ENCODE measurements around the gene SYT9. TPM values are rescaled to one million over a fixed set of nuclear protein-coding genes. Genes with fewer than 3 reads are reported as not detected.

The SYT9 gene
- total RNA-seq, 4 donors from 2014 or later, result 0.13 to 0.47 (median 0.15) TPM; not detected in 1

- TF ChIP-seq EP300 (IDR thresholded peaks at IDR 0.05), result no peak
- ATAC-seq, result no peak
- Histone ChIP-seq H3K4me3 (no peak overlapping the region), H3K4me1 (no peaks in the 10 kb centered on the region), H3K27me3 (no peaks in the 10 kb centered on the region), H3K36me3 (no peaks in the 10 kb centered on the region), H3K27ac (no peak overlapping the region), H3K9me3 (no peaks in the 10 kb centered on the region)
- 62 to 94% methylated on average over 3 to 5 of the region's 6 CpGs for WGBS, 2 donors (ENCODE audit: low coverage in 1 of 2)
Measured at GRCh38 chr11:7347611-7348431, 96.1 kb downstream of the SYT9 start.

- Histone ChIP-seq H3K9me3 (no peaks in the 10 kb centered on the region), H3K27ac (no peak overlapping the region), H3K36me3 (no peaks in the 10 kb centered on the region), H3K4me3 (no peak overlapping the region), H3K4me1 (no peaks in the 10 kb centered on the region), H3K27me3 (no peaks in the 10 kb centered on the region)
- WGBS, 2 donors (ENCODE audit: low coverage in 1 of 2), result 13 to 36% methylated on average over 6 to 8 of the region's 8 CpGs
- TF ChIP-seq EP300 (IDR thresholded peaks at IDR 0.05), result no peak
- TF ChIP-seq POLR2AphosphoS5 (IDR thresholded peaks at IDR 0.05), result no peak
- no peak for TF ChIP-seq POLR2A (IDR thresholded peaks at IDR 0.05)
- TF ChIP-seq CTCF (IDR thresholded peaks at IDR 0.05), result no peak
- ATAC-seq, result no peak
Measured at GRCh38 chr11:7348432-7349304, 97.0 kb downstream of the SYT9 start.

GRCh38 chr11:7351228-7351627, 99.5 kb downstream of the SYT9 start:
- no peak for ATAC-seq
- Histone ChIP-seq H3K4me3 (no peak overlapping the region), H3K4me1 (no peaks in the 10 kb centered on the region), H3K27me3 (no peaks in the 10 kb centered on the region), H3K9me3 (no peaks in the 10 kb centered on the region), H3K27ac (no peak overlapping the region), H3K36me3 (no peaks in the 10 kb centered on the region)
- TF ChIP-seq POLR2A (IDR thresholded peaks at IDR 0.05) (no peak), CTCF (IDR thresholded peaks at IDR 0.05) (no peak), EP300 (IDR thresholded peaks at IDR 0.05) (no peak), POLR2AphosphoS5 (IDR thresholded peaks at IDR 0.05) (no peak)
- WGBS, 2 donors (ENCODE audit: low coverage in 1 of 2), result 59 to 74% methylated on average over 3 of the region's 5 CpGs

- no peaks in the 10 kb centered on the region for H3K27me3 ChIP-seq
- no peak for TF ChIP-seq POLR2AphosphoS5 (IDR thresholded peaks at IDR 0.05)
- TF ChIP-seq EP300 (IDR thresholded peaks at IDR 0.05), result no peak
- no peak for TF ChIP-seq POLR2A (IDR thresholded peaks at IDR 0.05)
- TF ChIP-seq CTCF (IDR thresholded peaks at IDR 0.05), result no peak
- no peaks in the 10 kb centered on the region for H3K4me1 ChIP-seq
- no peaks in the 10 kb centered on the region for H3K36me3 ChIP-seq
- WGBS, 2 donors (ENCODE audit: low coverage in 1 of 2), result 50 to 83% methylated on average over 1 to 2 of the region's 4 CpGs
- no peaks in the 10 kb centered on the region for H3K9me3 ChIP-seq
- ATAC-seq, result no peak
- H3K27ac ChIP-seq, result no peak overlapping the region
- H3K4me3 ChIP-seq, result no peak overlapping the region
Measured at GRCh38 chr11:7353100-7353499, 101.4 kb downstream of the SYT9 start.

GRCh38 chr11:7364660-7365059, 113.0 kb downstream of the SYT9 start:
- no peaks in the 10 kb centered on the region for H3K4me1 ChIP-seq
- no peak for ATAC-seq
- H3K9me3 ChIP-seq, result peaks cover 0 to 4% (median 0%) of the 10 kb centered on the region in 3 donors
- 38% methylated on average over 1 of the region's 1 CpG; no CpG with 5 or more reads in 1 of the 2 donors for WGBS, 2 donors (ENCODE audit: low coverage in 1 of 2)
- H3K27me3 ChIP-seq, result no peaks in the 10 kb centered on the region
- TF ChIP-seq CTCF (IDR thresholded peaks at IDR 0.05), result no peak
- TF ChIP-seq POLR2A (IDR thresholded peaks at IDR 0.05), result no peak
- no peak for TF ChIP-seq POLR2AphosphoS5 (IDR thresholded peaks at IDR 0.05)
- TF ChIP-seq EP300 (IDR thresholded peaks at IDR 0.05), result no peak
- H3K36me3 ChIP-seq, result no peaks in the 10 kb centered on the region
- H3K27ac ChIP-seq, result no peak overlapping the region
- H3K4me3 ChIP-seq, result no peak overlapping the region
